Bronchial epithelial cell (primary cell): ENCODE data around the gene EMILIN2. TPM values are rescaled to one million over a fixed set of nuclear protein-coding genes. Genes with fewer than 3 reads are reported as not detected.

Experiments
- DNase-seq: peaks from one replicate; pipeline ENCODE4 v3.0.0-alpha.2; 2010; ENCODE audit warnings: low read depth
- FAIRE-seq: peaks from 2 replicates; lab custom pipeline; 2011; peaks lifted over from hg19 to GRCh38; lab: Jason Lieb, UNC
- H3K27me3 ChIP-seq: 2 replicates; pipeline ENCODE4 v1.5.1; 2011; ENCODE audit warnings: low read length; ENCODE audit not compliant: control insufficient read depth, insufficient read depth
- H3K36me3 ChIP-seq: 2 replicates; pipeline ENCODE4 v1.5.1; 2011; ENCODE audit warnings: low read length; ENCODE audit not compliant: control insufficient read depth, insufficient read depth
- H3K4me3 ChIP-seq: 2 replicates; pipeline ENCODE4 v1.5.1; 2011; ENCODE audit warnings: mild to moderate bottlenecking, low read depth, low read length, control low read depth
- CTCF ChIP-seq: IDR thresholded peaks from 2 replicates; pipeline ENCODE4 v1.5.1; 2011; ENCODE audit warnings: mild to moderate bottlenecking, moderate library complexity, low read length, control low read depth, inconsistent platforms; ENCODE audit not compliant: insufficient read depth, severe bottlenecking
- total RNA-seq: library from RNA; depleted of rRNA; stranded (reverse); fragments of >200 nt; gene quantifications from 2 replicates; pipeline ENCODE4 v1.2.1, GENCODE V29; 2014

EMILIN2 gene
- total RNA-seq, 1 donor from 2014 or later = 1.3 TPM

GRCh38 chr18:2939317-2939716 lies 92.5 kb downstream of the EMILIN2 start:
- H3K4me3 ChIP-seq = no peak overlapping the region
- no peak for TF ChIP-seq CTCF
- FAIRE-seq (no peak), DNase-seq (no peak)
- H3K27me3 ChIP-seq = no peaks in the 10 kb centered on the region
- H3K36me3 ChIP-seq = no peaks in the 10 kb centered on the region

- TF ChIP-seq CTCF = peak; percentile 33
- H3K36me3 ChIP-seq = no peaks in the 10 kb centered on the region
- DNase-seq (peak; percentile 82), FAIRE-seq (no peak)
- H3K27me3 ChIP-seq = no peaks in the 10 kb centered on the region
- H3K4me3 ChIP-seq = no peak overlapping the region
These were observed 101.2 kb downstream of the EMILIN2 start for GRCh38 chr18:2948038-2948437.

- DNase-seq (no peak), FAIRE-seq (no peak)
- H3K4me3 ChIP-seq = no peak overlapping the region
- H3K36me3 ChIP-seq = no peaks in the 10 kb centered on the region
- no peaks in the 10 kb centered on the region for H3K27me3 ChIP-seq
- no peak for TF ChIP-seq CTCF
These were observed 105.8 kb downstream of the EMILIN2 start for GRCh38 chr18:2952605-2953004.

GRCh38 chr18:2953935-2954653 lies 107.3 kb downstream of the EMILIN2 start:
- Histone ChIP-seq H3K27me3 (no peaks in the 10 kb centered on the region), H3K36me3 (no peaks in the 10 kb centered on the region), H3K4me3 (no peak overlapping the region)
- no peak for DNase-seq
- TF ChIP-seq CTCF = no peak
- FAIRE-seq = peak; percentile 28

GRCh38 chr18:2954869-2955645 lies 108.3 kb downstream of the EMILIN2 start:
- Histone ChIP-seq H3K36me3 (no peaks in the 10 kb centered on the region), H3K4me3 (no peak overlapping the region), H3K27me3 (no peaks in the 10 kb centered on the region)
- no peak for TF ChIP-seq CTCF
- DNase-seq = no peak
- FAIRE-seq = no peak
